Fibroblast of pulmonary artery (primary cell): ENCODE data around the gene TFAP2B.

ENCODE experiments used
- DNase-seq: peaks from one replicate; pipeline ENCODE4 v3.0.0-alpha.2; 2010; ENCODE audit warnings: low read depth
- H3K4me3 ChIP-seq: replicated peaks from 2 replicates; pipeline ENCODE4 v1.5.1; 2011; ENCODE audit warnings: low read depth, mild to moderate bottlenecking, control low read depth, low read length, moderate library complexity
- CTCF ChIP-seq: IDR thresholded peaks from 2 replicates; pipeline ENCODE4 v1.5.1; 2011; ENCODE audit warnings: mild to moderate bottlenecking, control low read depth, low read length, inconsistent platforms; ENCODE audit errors: missing control alignments

The TFAP2B gene

GRCh38 chr6:50889497-50889896, 70.8 kb downstream of the TFAP2B start:
- no peak overlapping the region for H3K4me3 ChIP-seq
- DNase-seq = no peak
- TF ChIP-seq CTCF = no peak

GRCh38 chr6:50889935-50890334, 71.3 kb downstream of the TFAP2B start:
- H3K4me3 ChIP-seq = no peak overlapping the region
- DNase-seq = no peak
- TF ChIP-seq CTCF = no peak

GRCh38 chr6:50890579-50890978, 71.9 kb downstream of the TFAP2B start:
- DNase-seq = no peak
- TF ChIP-seq CTCF = no peak
- H3K4me3 ChIP-seq = no peak overlapping the region

- no peak overlapping the region for H3K4me3 ChIP-seq
- DNase-seq = no peak
- TF ChIP-seq CTCF = no peak
These were observed 72.6 kb downstream of the TFAP2B start for GRCh38 chr6:50891290-50891689.
